ENCODE measurements around the gene BTF3L4.

GRCh38 chr1:52055866-52056162, 281 bp upstream of the BTF3L4 start:
- TF ChIP-seq CTCF (IDR thresholded peaks at IDR 0.05): no peak
- TF ChIP-seq POLR2A (IDR thresholded peaks at IDR 0.05): no peak

Data from Peyer's patch (tissue), 4 donors.